GM18526 (cell line): ENCODE measurements around the gene LPCAT1.

Experiments
- POLR2A ChIP-seq: IDR thresholded peaks from 3 replicates; pipeline ENCODE4 v1.6.1; 2011; ENCODE audit not compliant: insufficient read length; ENCODE audit errors: extremely low read depth

The LPCAT1 gene

GRCh38 chr5:1444361-1445189 lies 79.2 kb downstream of the LPCAT1 start:
- TF ChIP-seq POLR2A: no peak

DNA sequence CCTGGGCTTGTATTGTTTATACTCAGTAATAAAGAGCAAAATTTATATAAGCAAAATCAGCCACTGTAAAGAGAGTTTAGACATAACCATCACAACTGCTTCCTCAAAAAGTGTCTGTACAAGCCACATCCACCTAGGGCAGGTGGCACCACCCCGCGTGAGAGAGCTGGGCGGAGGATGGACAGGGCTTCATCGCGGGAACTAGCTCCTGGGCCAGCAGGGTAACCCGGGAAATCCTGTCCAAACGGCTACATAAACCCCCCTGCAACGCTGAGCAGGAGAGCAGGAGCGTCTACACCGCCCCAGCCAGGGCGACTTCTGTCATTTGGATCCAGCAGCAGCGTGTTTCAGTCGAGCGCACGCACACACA lies 79.8 kb downstream of the LPCAT1 start:
- TF ChIP-seq POLR2A: no peak

DNA sequence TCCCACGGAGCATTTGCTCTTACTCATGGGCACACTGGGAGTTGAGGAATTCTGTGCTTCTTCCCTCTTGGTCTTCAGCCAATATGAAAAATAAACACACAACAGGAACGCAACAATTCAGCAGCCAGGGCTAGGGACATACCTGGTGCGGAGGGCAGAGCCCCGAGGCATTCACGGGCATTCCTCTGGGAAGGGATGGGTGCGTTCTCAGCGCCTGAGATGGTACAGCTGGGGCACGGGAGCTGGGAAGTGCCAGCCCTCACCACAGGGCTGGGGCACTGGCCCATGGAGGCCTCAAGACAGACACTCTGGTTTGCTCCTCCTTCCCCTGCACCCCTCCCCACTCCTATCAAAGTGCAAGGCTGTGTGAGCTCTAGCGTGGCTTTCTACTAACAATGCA lies 80.6 kb downstream of the LPCAT1 start:
- no peak for TF ChIP-seq POLR2A

- TF ChIP-seq POLR2A: no peak
These were observed 81.3 kb downstream of the LPCAT1 start for GRCh38 chr5:1442222-1443145.

DNA sequence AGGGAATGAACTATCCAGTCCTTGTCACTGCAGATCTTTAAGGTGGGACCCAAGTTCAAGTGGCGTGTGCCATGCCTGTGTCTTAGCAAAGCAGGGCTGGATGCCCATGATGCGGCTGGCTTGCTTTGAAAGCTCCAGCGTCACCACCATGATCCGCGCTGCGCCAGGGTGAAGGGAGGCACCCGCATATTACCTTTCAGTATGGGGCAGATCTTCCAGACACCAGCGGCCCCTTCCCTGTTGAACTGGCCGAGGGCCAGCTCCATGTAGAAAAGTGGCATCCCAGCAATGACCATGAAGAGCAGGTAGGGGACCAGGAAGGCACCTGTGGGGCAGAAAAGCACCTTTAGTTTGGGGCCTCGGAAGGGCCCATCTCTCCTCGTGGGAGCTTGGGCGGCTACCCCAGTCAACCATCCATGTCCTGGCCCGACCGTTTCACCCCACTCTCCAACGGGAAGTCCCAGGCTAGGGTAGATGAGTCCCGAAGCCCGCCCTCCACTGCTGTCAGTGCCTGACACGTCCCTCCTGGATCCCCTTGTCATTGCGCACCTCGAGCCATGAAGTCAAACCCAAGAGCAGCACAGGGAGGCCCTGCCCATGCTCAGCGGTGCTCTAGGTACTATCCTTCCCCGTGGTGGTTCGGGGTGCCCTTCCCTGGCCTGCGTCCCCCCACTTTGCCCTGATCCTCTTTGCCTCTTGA lies 82.4 kb downstream of the LPCAT1 start:
- no peak for TF ChIP-seq POLR2A

GRCh38 chr5:1440098-1440493 lies 83.7 kb downstream of the LPCAT1 start:
- TF ChIP-seq POLR2A: no peak

DNA sequence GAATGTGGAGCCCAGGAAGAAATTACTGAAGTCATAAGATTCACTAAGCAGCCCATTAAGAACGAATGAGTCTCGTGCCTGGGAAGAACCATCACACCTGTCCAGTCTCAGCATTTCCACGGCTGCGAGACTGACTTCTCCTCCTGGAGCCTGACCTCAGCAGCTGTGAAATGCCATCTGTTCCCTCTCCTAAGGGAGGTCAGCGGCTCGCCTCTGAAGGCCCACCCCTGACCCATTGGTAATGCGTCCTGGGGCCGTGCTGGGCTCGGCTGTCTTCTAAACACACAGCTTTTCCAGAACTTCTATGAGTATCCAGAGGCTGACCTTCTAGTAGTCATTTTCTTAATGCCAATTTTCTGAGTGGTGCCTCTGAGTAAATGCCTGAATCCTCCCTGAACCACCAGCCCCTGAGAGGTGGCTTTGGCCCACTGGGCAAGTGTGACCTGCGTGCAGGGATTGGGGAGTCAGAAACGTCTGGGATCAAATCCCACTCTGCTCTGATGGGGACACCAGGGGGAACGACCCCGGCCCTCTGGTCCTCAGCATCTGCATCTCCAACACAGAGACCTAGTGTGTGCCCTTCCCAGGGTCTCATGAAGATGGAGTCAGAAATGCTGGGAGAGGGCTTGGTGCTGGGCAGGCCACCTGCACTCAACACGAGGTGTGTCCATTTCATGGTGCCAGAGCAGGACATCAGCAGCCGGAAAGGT lies 84.2 kb downstream of the LPCAT1 start:
- TF ChIP-seq POLR2A: no peak

GRCh38 chr5:1438871-1439270 lies 84.9 kb downstream of the LPCAT1 start:
- TF ChIP-seq POLR2A: no peak

GRCh38 chr5:1437876-1438559 lies 85.7 kb downstream of the LPCAT1 start:
- TF ChIP-seq POLR2A: no peak

- TF ChIP-seq POLR2A: no peak
These were observed 86.4 kb downstream of the LPCAT1 start for GRCh38 chr5:1437226-1437829.

DNA sequence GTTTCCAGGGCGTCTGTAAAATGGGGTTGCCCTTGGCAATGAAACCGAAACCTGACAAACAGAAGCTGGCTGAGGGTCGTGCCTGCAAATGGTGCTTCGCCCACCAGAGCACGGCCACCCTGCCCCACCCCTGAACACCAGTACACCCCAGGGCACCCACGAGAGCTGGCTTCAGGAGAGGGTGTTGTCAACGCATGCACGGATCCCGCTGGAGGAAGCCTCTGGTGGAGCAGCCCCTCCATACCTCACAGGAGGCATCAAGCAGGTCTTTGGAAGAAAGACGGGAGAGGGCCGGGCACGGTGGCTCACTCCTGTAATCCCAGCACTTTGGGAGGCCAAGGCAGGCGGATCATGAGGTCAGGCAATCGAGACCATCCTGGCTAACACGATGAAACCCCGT lies 87.1 kb downstream of the LPCAT1 start:
- no peak for TF ChIP-seq POLR2A

GRCh38 chr5:1436036-1436435 lies 87.7 kb downstream of the LPCAT1 start:
- TF ChIP-seq POLR2A: no peak

- no peak for TF ChIP-seq POLR2A
These were observed 88.4 kb downstream of the LPCAT1 start for GRCh38 chr5:1435369-1435768.

- TF ChIP-seq POLR2A: no peak
These were observed 91.5 kb downstream of the LPCAT1 start for GRCh38 chr5:1432296-1432695.
